NCI-H524 (cell line): ENCODE results near the gene IFI35.
"Not testable (repeated sequence)": the region's sequence is repeated elsewhere in the genome, so short reads cannot be mapped to it uniquely, and the experiment has no call there.

Experiments
- DNase-seq, 2 experiments: peaks; one replicate each; lab custom pipeline; 2025; lab: John Stamatoyannopoulos, UW

IFI35 gene

DNA sequence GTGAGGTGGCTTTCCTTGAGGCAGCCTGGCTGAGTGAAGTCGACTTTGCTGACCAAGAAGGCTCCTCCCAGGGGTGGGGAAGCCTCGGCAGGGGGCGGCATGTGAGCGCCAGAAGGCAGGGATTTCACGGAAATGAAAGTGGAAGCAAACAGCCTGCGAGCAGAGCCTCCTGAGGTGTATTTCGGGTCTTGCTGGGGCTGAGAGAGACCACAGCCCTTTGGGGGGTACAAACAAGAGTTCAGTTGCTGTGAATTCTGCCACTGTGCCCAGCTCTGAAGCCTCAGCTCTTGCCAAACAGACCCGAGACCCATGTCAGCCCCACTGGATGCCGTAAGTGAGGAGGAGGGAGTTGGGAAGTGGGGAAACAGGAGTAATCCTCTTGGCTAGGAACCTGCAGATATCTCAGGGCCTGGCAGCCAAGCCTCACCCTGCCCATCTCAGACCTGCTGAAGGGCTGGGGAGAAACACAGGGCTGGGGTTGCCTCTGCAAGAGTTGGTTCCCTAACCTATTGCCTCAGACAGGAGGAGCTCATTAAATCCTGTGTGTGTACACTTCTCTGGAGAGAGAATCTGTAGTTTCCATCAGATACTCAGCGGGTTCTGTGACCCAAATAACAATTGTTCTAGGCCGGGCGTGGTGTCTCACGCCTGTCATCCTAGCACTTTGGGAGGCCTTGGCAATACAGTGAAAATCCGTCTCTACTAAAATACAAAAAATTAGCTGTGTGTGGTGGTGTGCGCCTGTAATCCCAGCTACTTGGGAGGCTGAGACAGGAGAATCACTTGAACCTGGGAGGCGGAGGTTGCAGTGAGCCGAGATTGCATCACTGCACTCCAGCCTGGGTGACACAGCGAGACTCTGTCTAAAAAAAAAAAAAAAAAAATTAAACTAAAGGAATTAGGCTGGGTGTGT lies at the start of gene IFI35:
TSS of gene IFI35 (plus strand) at position 146 of the 913 bp plus-strand sequence. CDS start at position 310, 164 bp downstream.
- peak; percentile 43 to 83 for DNase-seq

DNA sequence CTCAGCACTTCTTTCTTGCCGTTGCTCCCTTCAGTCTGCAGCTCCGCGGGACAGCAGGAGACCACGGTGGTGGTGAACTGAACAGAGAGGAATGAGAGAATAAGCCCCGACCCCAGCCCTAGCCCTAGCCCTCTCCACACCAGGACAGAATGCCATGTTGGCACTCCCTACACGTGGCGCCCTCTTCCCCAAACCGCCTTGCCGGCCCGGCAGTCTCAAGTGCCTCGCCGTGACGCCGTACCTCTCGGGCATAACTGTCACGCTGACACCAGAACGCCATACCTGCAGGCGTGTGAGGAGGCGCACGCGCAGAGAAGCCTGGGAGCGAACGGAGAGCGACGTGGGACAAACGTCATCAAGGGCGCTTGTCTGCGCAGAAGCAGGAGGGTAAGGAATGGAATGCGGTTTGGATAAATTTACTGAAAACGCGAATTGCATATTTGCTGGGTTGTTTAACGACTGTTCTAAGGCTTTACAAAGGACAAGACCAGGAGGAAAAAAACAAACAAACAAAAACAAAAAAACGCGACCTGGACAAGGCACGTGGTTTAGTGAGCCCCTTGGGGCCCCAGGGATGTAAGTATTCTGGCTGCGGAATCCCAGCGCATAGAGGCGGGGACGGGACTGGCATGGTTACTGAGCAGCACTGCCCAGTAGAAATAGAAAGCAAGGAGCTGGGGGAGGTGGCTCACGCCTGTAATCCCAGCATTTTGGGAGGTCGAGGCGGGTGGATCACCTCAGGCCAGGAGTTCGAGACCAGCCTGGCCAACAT lies 42.2 kb upstream of the IFI35 start, which contains the start of gene AARSD1:
TSS of gene AARSD1 (minus strand) at position 294 of the 772 bp plus-strand sequence. CDS start at position 280, 14 bp downstream.
- DNase-seq: peak; percentile 86 to 94

DNA sequence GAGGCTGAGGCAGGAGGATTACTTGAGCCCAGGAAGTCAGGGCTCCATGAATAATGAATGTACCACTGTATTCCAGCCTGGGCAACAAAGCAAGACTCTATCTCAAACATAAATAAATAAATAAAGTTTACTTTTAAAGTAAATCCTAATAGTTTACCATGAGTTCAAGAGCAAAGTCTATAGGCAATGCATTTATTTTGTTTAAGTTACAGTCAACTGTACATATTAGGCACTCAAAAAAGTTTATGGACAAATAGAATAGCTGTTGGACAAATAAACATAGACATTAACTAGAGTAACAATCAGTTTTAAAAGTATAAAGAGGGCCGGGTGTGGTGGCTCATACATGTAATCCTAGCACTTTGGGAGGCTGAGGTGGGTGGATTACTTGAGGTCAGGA lies 38.7 kb upstream of the IFI35 start:
- DNase-seq: no peak

DNA sequence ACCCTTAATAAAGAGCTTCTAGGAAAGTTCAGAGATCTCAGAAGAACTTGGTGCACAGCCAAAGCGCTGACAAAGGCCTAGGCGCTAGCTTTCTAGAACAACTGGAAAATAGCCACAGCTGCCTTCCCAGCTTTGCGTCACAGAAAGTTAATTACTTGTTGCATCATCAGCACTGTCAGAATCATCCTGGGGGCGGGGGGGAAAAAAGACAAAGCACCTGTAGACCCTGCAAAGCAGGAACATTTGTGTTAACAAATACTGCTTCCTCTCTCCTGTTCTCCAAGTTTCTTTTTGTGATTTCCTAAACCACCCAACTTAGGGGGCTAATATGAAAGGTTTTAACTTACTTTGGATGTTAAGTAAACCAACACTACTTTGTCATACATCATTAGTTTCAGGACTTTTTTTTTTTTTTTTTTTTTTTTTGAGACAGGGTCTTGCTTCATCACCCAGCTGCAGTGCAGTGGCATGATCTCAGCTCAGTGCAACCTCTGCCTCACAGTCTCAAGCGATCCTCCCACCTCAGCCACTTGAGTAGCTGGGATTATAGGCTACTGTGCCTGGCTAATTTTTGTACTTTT lies 37.5 kb upstream of the IFI35 start:
- no peak for DNase-seq

DNA sequence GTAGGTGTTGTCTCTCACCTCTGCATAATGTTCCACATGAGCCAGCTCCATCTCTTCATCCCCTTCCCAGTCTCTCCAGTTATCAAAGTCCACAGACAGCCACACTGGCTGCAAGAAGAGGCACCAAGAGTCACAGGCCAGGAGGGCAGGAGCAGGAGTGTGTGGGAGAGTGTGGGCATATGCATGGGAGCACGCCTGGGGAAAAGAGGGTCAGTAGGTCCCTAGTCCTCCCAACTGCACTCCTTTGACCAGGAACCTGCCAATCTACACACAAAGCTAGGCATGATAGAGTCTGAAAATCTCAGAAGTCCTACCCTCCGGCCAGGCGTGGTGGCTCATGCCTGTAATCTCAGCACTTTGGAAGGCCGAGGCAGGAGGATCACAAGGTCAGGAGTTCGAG lies 35.0 kb upstream of the IFI35 start:
- DNase-seq: no peak

DNA sequence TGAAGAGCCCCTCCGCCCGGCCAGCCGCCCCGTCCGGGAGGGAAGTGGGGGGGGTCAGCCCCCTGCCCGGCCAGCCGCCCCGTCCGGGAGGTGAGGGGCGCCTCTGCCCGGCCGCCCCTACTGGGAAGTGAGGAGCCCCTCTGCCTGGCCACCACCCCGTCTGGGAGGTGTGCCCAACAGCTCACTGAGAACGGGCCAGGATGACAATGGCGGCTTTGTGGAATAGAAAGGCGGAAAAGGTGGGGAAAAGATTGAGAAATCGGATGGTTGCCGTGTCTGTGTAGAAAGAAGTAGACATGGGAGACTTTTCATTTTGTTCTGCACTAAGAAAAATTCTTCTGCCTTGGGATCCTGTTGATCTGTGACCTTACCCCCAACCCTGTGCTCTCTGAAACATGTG lies 33.3 kb upstream of the IFI35 start:
- DNase-seq: not testable (repeated sequence)

DNA sequence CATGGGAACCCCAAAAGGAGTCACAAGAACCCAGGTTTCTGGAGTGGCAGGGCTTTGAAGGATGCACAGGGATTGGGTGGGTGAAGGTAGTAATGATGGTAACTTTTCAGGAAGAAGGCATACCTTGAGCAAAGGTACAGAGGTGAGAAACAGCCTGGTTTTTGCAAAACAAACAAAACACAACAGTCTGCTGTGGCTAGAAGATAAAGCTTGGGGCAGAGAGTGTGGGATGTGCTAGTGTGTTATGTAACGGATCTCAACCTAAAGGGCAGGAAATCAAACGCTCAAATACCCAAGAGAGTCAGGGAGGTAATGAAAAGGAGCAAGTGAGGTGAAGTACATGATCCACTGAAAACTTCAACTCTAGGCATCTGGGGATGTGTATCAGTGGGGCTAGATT lies 31.3 kb upstream of the IFI35 start:
- no peak for DNase-seq

DNA sequence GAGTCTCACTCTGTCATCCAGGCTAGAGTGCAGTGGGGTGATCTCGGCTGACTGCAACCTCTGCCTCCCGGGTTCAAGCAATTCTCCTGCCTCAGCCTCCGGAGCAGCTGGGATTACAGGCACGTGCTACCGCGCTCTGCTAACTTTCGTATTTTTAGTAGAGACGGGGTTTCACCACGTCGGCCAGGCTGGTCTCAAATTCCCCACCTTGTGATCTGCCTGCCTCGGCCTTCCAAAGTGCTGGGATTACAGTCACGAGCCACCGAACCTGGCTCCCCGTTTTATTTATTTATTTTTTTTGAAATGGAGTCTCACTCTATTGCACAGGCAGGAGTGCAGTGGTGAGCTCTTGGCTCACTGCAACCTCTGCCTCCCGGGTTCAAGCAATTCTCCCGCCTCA lies 30.9 kb upstream of the IFI35 start:
- DNase-seq: not testable (repeated sequence)

DNA sequence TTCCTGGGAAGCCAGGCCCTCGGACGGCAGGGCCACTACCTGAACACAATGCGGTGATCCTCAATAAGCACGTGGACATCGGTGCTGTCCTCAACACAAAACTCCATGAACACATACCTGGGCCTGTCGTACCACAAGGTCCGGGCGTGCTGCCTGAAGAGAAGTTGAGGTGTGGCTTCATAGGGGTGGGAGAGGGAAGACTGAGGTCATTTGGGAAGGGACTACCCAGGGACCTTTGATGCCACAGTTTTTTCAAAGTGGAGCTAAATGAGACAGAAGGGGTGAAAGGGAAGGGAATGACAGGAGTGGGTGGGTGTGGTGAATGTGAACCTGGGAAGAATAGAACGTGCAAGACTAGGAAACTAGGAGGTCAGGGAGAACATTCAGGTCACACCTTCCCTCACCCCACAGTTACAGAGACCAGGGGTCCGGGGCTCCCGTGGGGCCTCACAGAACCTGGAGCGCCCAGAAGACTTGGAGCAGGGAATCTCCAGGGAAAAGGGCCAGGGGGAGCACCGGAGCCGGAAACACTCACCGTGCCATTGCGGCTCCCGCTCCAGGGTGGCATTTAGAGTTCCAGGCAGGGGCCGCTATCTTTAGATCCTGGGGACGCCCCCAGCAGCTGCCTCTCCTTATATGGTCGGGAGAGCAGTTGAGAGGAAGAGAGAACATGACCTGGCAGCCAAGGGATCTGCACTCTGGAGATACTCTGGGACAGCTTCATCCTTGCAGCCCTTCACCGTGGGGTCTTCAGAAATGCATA lies 26.9 kb upstream of the IFI35 start, which contains the start of gene PTGES3L:
TSS of gene PTGES3L (minus strand) at position 570 of the 763 bp plus-strand sequence. CDS start at position 543, 27 bp downstream.
- peak; percentile 63 to 82 for DNase-seq

DNA sequence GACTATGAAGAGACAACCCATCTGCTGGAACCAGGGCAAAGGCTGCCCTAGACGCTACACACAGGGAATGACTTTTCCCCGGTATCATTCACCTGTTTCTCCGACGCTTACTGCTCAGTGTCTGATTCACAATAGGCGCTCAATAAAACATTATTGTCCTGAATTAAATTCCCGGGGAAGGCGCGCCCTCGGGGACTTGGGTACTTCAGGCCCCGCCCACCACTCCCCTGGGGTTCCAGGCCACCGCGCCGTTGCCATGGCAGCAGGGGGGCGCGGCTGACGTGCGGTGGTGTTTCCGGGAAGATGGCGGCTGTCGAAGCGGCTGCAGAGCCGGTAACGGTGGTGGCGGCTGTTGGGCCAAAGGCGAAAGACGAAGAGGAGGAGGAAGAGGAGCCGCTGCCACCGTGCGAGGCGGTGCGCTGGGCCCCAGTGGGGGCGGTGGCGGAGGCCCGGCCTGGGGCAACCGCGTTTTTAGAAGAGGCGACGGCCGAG lies 26.3 kb upstream of the IFI35 start, which contains the start of gene RUNDC1:
TSS of gene RUNDC1 (plus strand) at position 292 of the 492 bp plus-strand sequence. CDS start at position 304, 12 bp downstream.
- peak; percentile 68 to 87 for DNase-seq

DNA sequence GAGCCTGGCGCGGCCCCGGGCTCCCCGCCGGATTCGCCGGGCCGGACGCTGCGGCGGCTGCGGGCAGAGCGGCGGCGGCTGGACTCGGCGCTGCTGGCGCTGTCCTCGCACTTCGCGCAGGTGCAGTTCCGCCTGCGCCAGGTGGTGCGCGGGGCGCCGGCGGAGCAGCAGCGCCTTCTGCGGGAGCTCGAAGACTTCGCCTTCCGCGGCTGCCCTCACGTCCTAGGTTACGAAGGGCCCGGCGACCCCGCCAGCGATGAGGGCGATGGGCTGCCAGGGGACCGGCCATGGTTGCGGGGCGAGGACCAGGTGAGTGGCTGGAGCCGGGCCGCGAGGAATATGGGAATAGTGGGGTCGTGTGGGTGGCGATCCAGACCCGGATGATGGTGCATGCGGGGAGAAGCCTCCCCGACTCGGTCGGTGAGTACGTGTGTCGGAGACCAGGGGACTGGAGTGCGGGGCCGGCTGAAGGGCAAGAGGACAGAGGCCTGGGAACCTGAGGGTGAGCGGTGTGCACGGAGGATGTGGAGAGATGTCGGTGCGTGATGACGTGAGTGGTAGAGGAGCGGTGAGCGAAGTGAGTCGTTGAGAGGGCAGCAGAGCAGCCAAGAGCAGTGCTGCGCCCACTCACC lies 25.7 kb upstream of the IFI35 start:
- DNase-seq: peak in 1 of 2 experiments; percentile 42

DNA sequence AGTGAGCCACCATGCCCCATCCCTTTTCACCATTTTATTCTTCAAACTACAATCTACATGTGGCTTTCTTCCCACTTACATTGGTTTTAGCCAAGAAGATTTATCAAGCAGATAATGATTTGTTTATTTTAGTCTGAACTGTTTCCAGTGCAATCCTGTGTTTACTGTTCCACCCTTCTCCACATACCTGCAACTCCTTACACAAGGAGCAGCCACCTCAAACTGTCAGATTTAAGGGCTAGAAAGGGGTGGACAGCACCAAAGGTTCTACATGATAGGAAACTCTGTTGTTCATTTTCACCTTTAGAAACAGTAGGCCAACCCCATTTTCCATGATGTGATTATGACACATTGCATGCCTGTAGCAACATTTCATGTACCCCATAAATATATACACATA lies 24.3 kb upstream of the IFI35 start:
- no peak for DNase-seq

DNA sequence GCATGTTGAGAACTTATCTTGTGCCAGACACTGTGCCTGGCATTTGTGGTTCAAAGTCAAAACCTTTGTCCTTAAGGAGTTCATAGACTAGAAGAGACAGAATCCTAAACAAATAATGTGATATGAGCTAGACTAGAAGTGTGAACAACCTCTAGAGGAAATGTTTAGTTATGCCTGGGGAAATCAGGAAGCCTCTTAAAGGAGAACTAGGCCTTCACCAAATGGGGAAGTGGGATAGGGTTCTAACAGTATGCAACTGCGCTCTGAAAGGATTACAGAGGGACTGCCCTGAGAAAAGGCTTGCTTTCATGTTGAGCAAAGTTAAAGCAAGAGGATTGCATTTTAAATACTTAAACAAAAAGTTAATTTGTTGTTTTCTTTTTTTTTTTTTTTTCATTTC lies 21.4 kb upstream of the IFI35 start:
- DNase-seq: no peak

DNA sequence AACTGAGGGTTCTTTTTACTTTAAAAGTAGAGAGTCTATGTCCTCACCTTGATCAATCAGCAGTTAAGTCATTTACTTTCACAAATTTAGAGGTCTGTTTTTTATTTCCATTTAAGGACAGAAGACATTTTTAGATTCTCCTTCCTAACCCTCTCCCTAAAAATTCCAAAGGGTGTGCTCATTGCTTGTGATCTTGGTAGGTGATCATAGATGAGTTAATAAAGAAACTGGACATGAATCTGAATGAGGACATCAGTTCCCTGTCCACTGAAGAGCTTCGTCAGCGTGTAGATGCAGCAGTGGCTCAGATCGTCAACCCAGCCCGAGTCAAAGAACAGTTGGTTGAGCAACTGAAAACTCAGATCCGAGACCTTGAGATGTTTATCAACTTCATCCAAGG lies 17.4 kb upstream of the IFI35 start:
- no peak for DNase-seq

DNA sequence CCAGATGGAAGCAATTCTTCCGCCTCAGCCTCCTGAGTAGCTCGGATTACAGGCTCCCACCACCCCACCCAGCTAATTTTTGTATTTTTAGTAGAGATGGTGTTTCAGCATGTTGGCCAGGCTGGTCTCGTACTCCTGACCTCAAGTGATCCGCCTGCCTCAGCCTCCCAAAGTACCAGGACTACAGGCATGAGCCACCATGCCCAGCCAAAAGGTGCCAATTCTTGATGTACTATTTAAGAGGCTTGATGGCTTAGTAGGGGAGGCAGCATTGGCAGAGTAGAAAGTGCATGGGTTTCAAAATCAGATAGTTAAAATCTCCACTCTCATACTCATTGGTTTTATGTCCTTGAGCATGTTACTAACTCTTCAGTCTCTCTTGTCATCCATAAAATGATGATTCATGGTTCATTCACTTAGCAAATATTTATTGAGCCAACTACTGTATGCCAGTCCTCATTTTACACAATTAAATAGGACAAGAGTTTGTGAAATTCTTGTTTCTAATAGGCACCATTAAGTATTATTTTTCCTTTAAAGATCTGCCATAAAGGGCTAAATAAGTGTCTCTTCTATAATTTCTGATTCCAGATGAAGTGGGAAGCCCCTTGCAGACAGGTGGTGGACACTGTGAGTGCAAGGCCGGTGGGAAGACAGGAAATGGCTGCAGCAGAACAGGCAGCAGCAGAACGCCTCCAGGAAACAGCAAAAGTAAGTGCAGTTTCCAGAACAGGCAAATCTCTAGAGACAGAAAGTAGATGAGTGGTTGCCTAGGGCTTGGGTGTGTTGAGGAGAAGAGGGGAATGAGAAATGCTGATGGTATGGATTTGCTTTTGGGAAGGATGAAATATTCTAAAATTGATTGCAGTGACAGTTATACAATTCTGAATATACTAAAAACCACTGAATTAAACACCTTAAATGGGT lies 16.6 kb upstream of the IFI35 start:
- DNase-seq: no peak

DNA sequence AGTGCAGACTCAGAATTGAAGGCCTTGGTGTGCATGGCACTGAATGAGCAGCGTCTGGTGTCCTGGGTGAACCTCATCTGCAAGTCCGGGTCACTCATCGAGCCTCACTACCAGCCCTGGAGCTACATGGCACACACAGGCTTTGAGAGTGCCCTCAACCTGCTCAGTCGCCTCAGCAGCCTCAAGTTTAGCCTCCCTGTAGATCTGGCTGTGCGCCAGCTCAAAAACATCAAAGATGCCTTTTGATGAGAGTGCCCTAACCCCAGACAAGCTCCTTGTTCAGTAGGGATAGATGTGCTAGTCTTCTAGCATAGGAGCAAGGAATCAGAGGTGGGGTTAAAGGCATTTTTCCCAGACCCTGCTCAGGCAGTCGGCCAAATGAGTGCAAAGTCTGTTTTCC lies 15.1 kb upstream of the IFI35 start:
- DNase-seq: no peak

DNA sequence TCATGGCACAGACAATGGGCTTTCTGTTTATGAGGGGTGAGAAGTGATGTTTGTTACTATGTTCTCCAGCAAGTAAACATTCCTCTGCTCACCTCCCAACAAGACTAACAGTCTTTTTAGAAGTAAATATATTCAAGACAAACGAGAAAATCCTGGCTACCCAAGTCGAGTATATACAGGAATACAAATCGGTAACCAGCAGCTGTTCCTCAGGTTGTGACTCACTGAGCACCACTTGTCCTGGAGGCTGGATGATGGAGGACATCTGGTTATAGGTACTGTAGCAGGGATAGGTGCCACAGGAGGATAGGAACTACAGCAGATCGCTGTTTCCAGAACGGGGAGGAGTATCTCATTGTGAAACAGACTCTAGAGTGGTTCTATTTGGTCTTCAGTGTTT lies 13.7 kb upstream of the IFI35 start:
- DNase-seq: peak in 1 of 2 experiments; percentile 27

DNA sequence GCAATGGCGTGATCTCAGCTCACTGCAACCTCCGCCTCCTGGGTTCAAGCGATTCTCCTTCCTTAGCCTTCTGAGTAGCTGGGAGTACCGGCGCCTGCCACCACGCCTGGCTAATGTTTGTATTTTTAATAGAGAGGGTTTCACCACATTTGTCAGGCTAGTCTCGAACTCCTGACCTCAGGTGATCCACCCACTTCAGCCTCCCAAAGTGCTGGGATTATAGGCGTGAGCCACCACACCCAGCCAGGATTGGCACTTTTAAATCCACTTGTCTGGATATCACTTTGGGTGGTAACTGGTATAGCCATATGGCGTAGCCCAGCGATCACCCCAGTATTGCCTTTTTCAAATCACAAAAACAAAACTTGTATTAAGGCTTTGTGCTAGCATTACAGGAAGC lies 12.7 kb upstream of the IFI35 start:
- not testable (repeated sequence) for DNase-seq

DNA sequence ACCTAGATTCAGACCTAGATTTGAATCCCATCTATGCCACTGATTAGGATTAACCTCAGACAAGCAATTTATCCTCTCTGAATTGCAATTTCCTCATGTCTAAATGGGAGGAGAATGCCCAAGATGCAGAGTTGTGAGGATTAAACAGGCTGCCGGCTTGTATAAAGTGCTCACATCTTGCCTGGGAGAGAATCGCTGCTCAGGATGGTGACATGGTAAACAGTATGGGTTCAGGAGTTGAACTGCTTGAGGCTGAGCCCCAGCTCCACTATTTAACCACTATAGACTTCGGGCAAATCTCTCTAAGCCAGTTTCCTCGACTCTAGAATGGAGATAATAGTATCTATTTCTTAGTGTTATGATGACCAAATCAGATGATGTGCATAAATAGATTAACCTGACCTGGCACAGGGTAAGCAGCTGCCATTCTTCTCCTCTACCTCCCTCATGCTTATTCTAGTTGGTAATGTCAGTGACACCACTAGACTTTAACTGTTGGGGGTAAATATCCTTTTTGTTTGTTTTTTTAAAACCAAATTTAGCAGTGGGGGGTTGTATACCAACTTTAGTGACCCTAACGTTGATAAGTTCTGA lies 9.1 kb upstream of the IFI35 start:
- peak in 1 of 2 experiments; percentile 43 for DNase-seq
